IPS-15b (cell line): ENCODE data around the gene UBA52.
"Not testable (repeated sequence)": the region's sequence is repeated elsewhere in the genome, so short reads cannot be mapped to it uniquely, and the experiment has no call there.

Experiments
- H3K27me3 ChIP-seq: one replicate; pipeline ENCODE4 v1.6.1; 2013; ENCODE audit warnings: low read length; ENCODE audit not compliant: control insufficient read depth, insufficient read depth
- H3K36me3 ChIP-seq: one replicate; pipeline ENCODE4 v1.6.1; 2013; ENCODE audit warnings: low read length; ENCODE audit not compliant: control insufficient read depth, insufficient read depth
- H3K4me1 ChIP-seq: one replicate; pipeline ENCODE4 v1.6.1; 2013; ENCODE audit warnings: mild to moderate bottlenecking, low read length; ENCODE audit not compliant: control insufficient read depth, insufficient read depth
- H3K4me3 ChIP-seq: one replicate; pipeline ENCODE4 v1.5.1; 2013; ENCODE audit warnings: low read depth, low read length
- H3K9ac ChIP-seq: one replicate; pipeline ENCODE4 v1.6.1; 2013; ENCODE audit warnings: low read depth, mild to moderate bottlenecking, low read length
- H3K9me3 ChIP-seq: one replicate; pipeline ENCODE4 v1.6.1; 2013; ENCODE audit warnings: mild to moderate bottlenecking, low read length; ENCODE audit not compliant: control insufficient read depth, insufficient read depth

Gene UBA52

GRCh38 chr19:18571564-18572344, at the start of gene UBA52:
Gene UBA52, plus strand, starts transcription at chr19:18571857. Its CDS starts 1,444 bp downstream, at chr19:18573301.
- Histone ChIP-seq H3K9me3 (no peaks in the 10 kb centered on the region), H3K36me3 (peaks cover 61% of the 10 kb centered on the region), H3K4me1 (peaks cover 8% of the 10 kb centered on the region), H3K27me3 (no peaks in the 10 kb centered on the region), H3K9ac (peak within 1 kb of the TSS; percentile 88), H3K4me3 (peak within 1 kb of the TSS; percentile 95)

GRCh38 chr19:18522124-18522861, 49.4 kb upstream of the UBA52 start:
- Histone ChIP-seq H3K9me3 (no peaks in the 10 kb centered on the region), H3K36me3 (no peaks in the 10 kb centered on the region), H3K9ac (no peak overlapping the region), H3K27me3 (no peaks in the 10 kb centered on the region), H3K4me1 (peaks cover 5% of the 10 kb centered on the region), H3K4me3 (peak overlapping the region; percentile 35)

GRCh38 chr19:18522862-18523440, 48.7 kb upstream of the UBA52 start:
- not testable (repeated sequence) for H3K9ac ChIP-seq, H3K36me3 ChIP-seq, H3K4me1 ChIP-seq, H3K27me3 ChIP-seq, H3K9me3 ChIP-seq
- H3K4me3 ChIP-seq = peak overlapping the region; percentile 35

GRCh38 chr19:18523841-18524240, 47.8 kb upstream of the UBA52 start:
- Histone ChIP-seq H3K4me1 (peaks cover 5% of the 10 kb centered on the region), H3K27me3 (no peaks in the 10 kb centered on the region), H3K36me3 (no peaks in the 10 kb centered on the region)

GRCh38 chr19:18526316-18526715, 45.3 kb upstream of the UBA52 start:
- no peaks in the 10 kb centered on the region for H3K27me3 ChIP-seq
- H3K4me1 ChIP-seq = no peaks in the 10 kb centered on the region
- no peak overlapping the region for H3K9ac ChIP-seq
- peaks cover 2% of the 10 kb centered on the region for H3K36me3 ChIP-seq
- H3K9me3 ChIP-seq = no peaks in the 10 kb centered on the region
- H3K4me3 ChIP-seq = no peak overlapping the region

More at GRCh38 chr19:18523841-18524240, 47.8 kb upstream of the UBA52 start:
- Histone ChIP-seq H3K9ac (no peak overlapping the region), H3K4me3 (no peak overlapping the region), H3K9me3 (no peaks in the 10 kb centered on the region)

GRCh38 chr19:18529782-18530181, 41.9 kb upstream of the UBA52 start:
- no peak overlapping the region for H3K4me3 ChIP-seq
- no peaks in the 10 kb centered on the region for H3K27me3 ChIP-seq
- no peaks in the 10 kb centered on the region for H3K9me3 ChIP-seq
- H3K9ac ChIP-seq = no peak overlapping the region
- peaks cover 22% of the 10 kb centered on the region for H3K36me3 ChIP-seq
- H3K4me1 ChIP-seq = no peaks in the 10 kb centered on the region

GRCh38 chr19:18531485-18531884, 40.2 kb upstream of the UBA52 start:
- no peaks in the 10 kb centered on the region for H3K9me3 ChIP-seq
- H3K4me3 ChIP-seq = no peak overlapping the region
- H3K9ac ChIP-seq = no peak overlapping the region
- peaks cover 30% of the 10 kb centered on the region for H3K36me3 ChIP-seq
- no peaks in the 10 kb centered on the region for H3K27me3 ChIP-seq
- H3K4me1 ChIP-seq = no peaks in the 10 kb centered on the region

GRCh38 chr19:18532168-18532890, 39.3 kb upstream of the UBA52 start:
- Histone ChIP-seq H3K9me3 (no peaks in the 10 kb centered on the region), H3K27me3 (no peaks in the 10 kb centered on the region), H3K9ac (no peak overlapping the region), H3K36me3 (peaks cover 37% of the 10 kb centered on the region), H3K4me1 (no peaks in the 10 kb centered on the region), H3K4me3 (no peak overlapping the region)

- Histone ChIP-seq H3K4me3 (no peak overlapping the region), H3K9ac (no peak overlapping the region), H3K9me3 (no peaks in the 10 kb centered on the region), H3K36me3 (peaks cover 43% of the 10 kb centered on the region), H3K4me1 (no peaks in the 10 kb centered on the region), H3K27me3 (no peaks in the 10 kb centered on the region)
Observed at GRCh38 chr19:18533058-18533457, 38.6 kb upstream of the UBA52 start.

GRCh38 chr19:18536475-18536874, 35.2 kb upstream of the UBA52 start:
- peaks cover 61% of the 10 kb centered on the region for H3K36me3 ChIP-seq
- H3K9me3 ChIP-seq = no peaks in the 10 kb centered on the region
- no peak overlapping the region for H3K9ac ChIP-seq
- H3K4me3 ChIP-seq = no peak overlapping the region
- no peaks in the 10 kb centered on the region for H3K4me1 ChIP-seq
- no peaks in the 10 kb centered on the region for H3K27me3 ChIP-seq

GRCh38 chr19:18537431-18537830, 34.2 kb upstream of the UBA52 start:
- peaks cover 56% of the 10 kb centered on the region for H3K36me3 ChIP-seq
- H3K27me3 ChIP-seq = no peaks in the 10 kb centered on the region
- no peaks in the 10 kb centered on the region for H3K9me3 ChIP-seq
- no peaks in the 10 kb centered on the region for H3K4me1 ChIP-seq
- H3K4me3 ChIP-seq = no peak overlapping the region
- no peak overlapping the region for H3K9ac ChIP-seq
